ENCODE measurements around the gene LRMDA.

GRCh38 chr10:76354212-76354738 lies 922.9 kb downstream of the LRMDA start:
- no peak for TF ChIP-seq CTCF (IDR thresholded peaks at IDR 0.05)
- no peak for TF ChIP-seq POLR2AphosphoS5 (IDR thresholded peaks at IDR 0.05)
- TF ChIP-seq POLR2A (IDR thresholded peaks at IDR 0.05): no peak
- TF ChIP-seq EP300 (IDR thresholded peaks at IDR 0.05): no peak
